ENCODE measurements around the gene MC3R. TPM values are rescaled to one million over a fixed set of nuclear protein-coding genes. Genes with fewer than 3 reads are reported as not detected.

MC3R gene
- polyA plus RNA-seq, 2 of the 4 experiments (the other 2 are of a cell fraction) = not detected

GRCh38 chr20:56222945-56223344, 25.6 kb upstream of the MC3R start (continued):
- TF ChIP-seq REST (IDR thresholded peaks at IDR 0.05) (no peak), FOXS1 (CRISPR knock-in tag; IDR thresholded peaks at IDR 0.05) (no peak), E2F6 (IDR thresholded peaks at IDR 0.05; ENCODE audit: borderline replicate concordance, low read depth) (no peak), NPAS2 (CRISPR knock-in tag; IDR thresholded peaks at IDR 0.05; ENCODE audit: borderline replicate concordance) (no peak)

GRCh38 chr20:56223352-56223751, 25.2 kb upstream of the MC3R start:
- no peak for TF ChIP-seq PBX3 (IDR thresholded peaks at IDR 0.05)
- no peak for TF ChIP-seq EP300 (IDR thresholded peaks at IDR 0.05)
- no peak for TF ChIP-seq CEBPB (IDR thresholded peaks at IDR 0.05)
- no peak for TF ChIP-seq ELK1 (IDR thresholded peaks at IDR 0.05; ENCODE audit: low read depth, low read length)
- TF ChIP-seq RAD21 (conservative IDR thresholded peaks at IDR 0.05 in 1 of 2, IDR thresholded peaks at IDR 0.05 in 1 of 2) = no peak
- TF ChIP-seq RCOR1 (IDR thresholded peaks at IDR 0.05; ENCODE audit: low read depth, low read length) = no peak
- TF ChIP-seq BHLHE40 (IDR thresholded peaks at IDR 0.05; ENCODE audit: low read depth, low read length) = no peak
- no peak for TF ChIP-seq CTCF (IDR thresholded peaks at IDR 0.05)
- TF ChIP-seq HEYL (CRISPR knock-in tag; IDR thresholded peaks at IDR 0.05) = no peak
- TF ChIP-seq CBX8 (IDR thresholded peaks at IDR 0.05) = no peak
- TF ChIP-seq MAZ (IDR thresholded peaks at IDR 0.05; ENCODE audit: borderline replicate concordance, low read depth, low read length) = no peak
- TF ChIP-seq RNF2 (IDR thresholded peaks at IDR 0.05; ENCODE audit: borderline replicate concordance, low read depth) = no peak
- TF ChIP-seq JUN (IDR thresholded peaks at IDR 0.05) = no peak
- Histone ChIP-seq H3K27ac (no peak overlapping the region), H3K4me2 (no peak overlapping the region), H3K4me1 (no peaks in the 10 kb centered on the region), H3K4me3 (no peak overlapping the region), H3K9me3 (no peaks in the 10 kb centered on the region; the same call in 2 of the 3 replicates)
- ChIA-PET POLR2A (no interaction called here), CTCF (no interaction called here)
- ATAC-seq (no peak), DNase-seq (ENCODE audit: low read depth in 1 of 2, low spot score in 1 of 2) (no peak), FAIRE-seq (no peak)
- 12% methylated on average over 7 of the region's 7 CpGs for WGBS (ENCODE audit: missing lambda C conversion rate)

All from A549 (cell line).